Hepatic stellate cell (primary cell): Measurements from ENCODE around the gene SDK1.
"Not testable (repeated sequence)": the region's sequence is repeated elsewhere in the genome, so short reads cannot be mapped to it uniquely, and the experiment has no call there.

Experiments
- DNase-seq: peaks from one replicate; pipeline ENCODE4 v3.0.0; 2011; ENCODE audit warnings: low spot score

The SDK1 gene

GRCh38 chr7:3725155-3726059 is 424.4 kb downstream of the SDK1 start:
- DNase-seq = no peak

GRCh38 chr7:3730276-3730675 is 429.2 kb downstream of the SDK1 start:
- DNase-seq = no peak

DNA sequence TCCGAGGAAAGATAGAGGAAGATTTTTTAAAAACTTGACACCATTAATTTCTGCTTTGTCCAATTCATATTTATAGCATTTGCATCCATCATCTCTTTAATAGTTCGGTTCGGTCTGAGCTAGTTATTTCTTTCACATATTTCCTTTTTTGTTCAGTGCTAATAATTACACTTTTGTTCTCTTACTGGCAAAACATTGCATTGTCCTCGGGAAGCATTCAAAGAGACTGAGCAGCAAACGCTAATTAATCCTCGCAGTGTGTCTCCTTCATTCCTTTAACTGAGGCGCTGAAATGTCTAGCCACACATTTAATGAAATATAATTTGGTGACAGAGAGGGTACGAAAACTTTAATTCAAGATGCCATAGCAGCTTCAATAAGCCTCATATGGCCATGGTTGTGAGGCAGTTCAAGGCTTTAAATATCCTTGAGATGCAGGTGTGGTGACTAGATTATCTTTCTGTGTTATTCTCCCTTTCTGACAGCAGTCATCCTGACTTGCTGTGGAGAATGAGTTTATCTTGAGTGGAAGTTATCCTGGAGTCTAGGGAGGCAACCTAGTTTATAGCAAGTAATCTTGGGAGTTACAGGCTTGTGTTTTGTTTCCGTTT is 431.4 kb downstream of the SDK1 start:
- DNase-seq = no peak

- DNase-seq = no peak
Observed at GRCh38 chr7:3733541-3734140, 432.6 kb downstream of the SDK1 start.

GRCh38 chr7:3738964-3739363 is 437.9 kb downstream of the SDK1 start:
- DNase-seq = no peak

GRCh38 chr7:3739983-3740382 is 438.9 kb downstream of the SDK1 start:
- DNase-seq = no peak

- no peak for DNase-seq
Observed at GRCh38 chr7:3747467-3747866, 446.4 kb downstream of the SDK1 start.

DNA sequence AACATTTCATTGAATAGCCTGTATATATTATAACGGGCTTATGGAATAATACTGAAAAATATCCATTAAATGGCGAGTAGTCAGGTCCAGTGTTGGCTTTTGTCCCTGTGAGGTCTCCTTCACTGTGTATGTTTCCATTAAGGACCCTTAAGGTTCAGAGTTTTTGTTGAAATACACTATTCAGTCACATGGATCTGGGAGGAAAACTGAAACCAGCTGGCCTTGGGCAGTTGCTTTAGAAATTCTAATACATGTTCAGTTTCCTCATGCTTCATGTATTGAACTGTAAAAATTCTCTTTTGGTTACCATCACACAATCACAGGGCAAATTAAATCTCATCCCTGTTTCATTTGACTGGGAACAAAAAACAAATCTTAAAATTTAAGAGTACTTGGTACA is 447.3 kb downstream of the SDK1 start:
- no peak for DNase-seq

GRCh38 chr7:3753868-3754267 is 452.8 kb downstream of the SDK1 start:
- no peak for DNase-seq

DNA sequence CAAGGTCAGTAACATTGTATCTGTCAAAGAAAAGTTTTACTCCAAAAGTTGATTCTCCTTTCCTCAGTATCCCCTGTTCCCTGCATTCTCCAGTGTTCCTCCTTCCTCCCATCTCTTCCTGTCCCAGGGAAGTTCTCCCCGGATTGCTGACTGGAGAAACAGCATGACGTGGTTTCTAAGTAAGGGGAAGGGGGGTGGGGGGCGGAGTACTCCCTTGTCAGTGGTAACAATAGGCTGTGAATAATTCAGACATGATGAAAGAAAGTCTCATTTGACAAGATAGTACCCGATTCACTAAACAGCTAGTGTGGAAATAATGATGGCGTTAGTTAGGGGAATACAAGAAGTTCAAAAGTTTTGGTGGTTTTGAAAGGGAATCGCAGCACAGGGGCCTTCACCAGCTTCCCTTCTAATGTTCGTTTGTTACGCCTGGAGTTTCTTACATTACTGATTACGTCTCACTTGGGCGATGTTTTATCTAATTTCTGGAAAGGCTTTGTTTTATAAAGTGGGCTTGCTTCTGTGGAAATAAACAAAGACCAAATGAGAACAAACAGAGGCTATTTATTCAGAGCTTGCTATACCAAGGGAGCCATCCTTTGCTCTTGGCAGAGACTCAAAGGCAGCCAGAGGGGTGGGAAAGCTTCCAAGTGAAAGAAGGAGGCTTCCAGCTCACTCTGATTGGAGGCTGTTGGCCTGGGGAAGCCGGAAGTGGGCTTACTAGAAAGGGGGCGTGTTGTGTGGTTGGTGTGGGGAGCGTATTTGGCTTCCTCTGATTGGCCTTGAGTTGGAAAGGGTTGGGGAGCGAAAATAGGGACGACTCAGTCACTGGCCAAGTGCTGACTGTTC is 453.7 kb downstream of the SDK1 start:
- DNase-seq = no peak

GRCh38 chr7:3755778-3756453 is 454.9 kb downstream of the SDK1 start:
- DNase-seq = not testable (repeated sequence)

DNA sequence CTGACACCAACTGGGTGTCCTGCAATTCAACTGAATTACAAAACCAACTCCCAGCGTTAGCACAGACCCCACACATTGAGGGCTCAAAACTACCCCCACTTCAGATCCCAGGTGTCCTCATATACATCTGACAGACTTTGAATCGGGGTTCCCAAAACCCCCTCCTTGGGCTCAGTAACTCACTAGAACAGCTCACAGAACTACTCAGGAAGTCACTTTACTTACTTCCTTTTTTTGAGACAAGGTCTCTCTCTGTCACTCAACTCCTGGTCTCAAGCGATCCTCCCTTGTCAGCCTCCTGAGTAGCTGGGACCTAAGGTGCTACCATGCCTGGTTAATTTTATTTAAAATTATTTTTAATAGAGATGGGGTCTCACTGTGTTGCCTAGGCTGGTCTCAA is 456.0 kb downstream of the SDK1 start:
- DNase-seq = no peak

DNA sequence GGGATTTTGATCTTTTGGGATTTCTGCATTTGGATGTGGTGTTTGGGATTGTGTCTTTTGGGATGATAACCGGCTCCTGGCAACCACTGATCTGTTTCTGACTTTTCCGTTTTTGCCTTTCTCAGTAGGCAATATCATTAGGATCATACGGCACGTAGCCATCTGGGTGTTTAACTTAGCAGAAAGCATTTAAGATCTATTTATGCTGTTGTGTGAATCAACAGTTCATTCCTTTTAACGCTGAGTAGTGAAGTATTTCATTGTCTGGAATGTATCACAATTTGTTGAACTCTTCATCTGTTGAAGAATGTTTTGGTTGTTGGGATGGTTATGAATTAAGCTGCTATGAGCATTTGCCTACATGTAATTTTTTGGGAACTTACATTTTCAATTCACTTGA is 459.6 kb downstream of the SDK1 start:
- no peak for DNase-seq

GRCh38 chr7:3762146-3762831 is 461.2 kb downstream of the SDK1 start:
- no peak for DNase-seq

- DNase-seq = no peak
Observed at GRCh38 chr7:3767917-3768777, 467.1 kb downstream of the SDK1 start.

DNA sequence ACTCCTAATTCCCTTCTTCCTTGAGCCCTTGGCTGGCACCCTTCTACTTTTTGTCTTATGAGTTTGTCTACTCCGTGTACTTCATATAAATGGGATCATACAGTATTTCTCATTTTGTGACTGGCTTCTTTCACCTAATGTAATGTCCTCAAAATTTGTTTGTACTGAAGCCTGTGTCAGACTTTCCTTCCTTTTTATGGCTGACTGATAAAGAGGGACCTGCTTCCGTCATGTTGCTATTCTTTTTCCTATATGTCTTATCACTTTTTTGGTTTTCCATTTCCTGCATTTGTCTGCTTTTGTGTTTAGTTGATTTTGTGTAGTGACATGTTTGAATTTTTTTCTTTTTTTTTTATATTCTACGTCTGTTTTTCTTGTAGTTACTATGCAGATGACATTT is 470.9 kb downstream of the SDK1 start:
- no peak for DNase-seq

DNA sequence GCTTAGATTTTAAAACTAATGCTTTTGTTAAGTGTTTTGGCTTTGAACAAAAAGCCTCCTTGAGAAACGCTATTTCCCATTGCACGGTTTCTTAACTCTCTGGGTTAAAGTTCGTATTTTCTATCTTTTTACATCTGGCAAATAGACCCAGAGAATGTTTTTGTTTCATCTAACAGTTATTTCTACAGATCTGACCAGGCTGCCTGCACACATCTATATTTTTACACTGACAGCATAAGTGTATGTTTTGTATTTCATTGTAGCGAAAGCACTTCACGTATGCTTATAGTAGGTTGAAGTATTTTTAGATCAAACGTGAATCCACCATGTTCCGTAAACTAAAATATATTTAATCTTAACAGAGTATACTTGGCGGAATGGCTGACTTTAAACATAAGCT is 477.3 kb downstream of the SDK1 start:
- no peak for DNase-seq

GRCh38 chr7:3780016-3780415 is 479.0 kb downstream of the SDK1 start:
- no peak for DNase-seq

DNA sequence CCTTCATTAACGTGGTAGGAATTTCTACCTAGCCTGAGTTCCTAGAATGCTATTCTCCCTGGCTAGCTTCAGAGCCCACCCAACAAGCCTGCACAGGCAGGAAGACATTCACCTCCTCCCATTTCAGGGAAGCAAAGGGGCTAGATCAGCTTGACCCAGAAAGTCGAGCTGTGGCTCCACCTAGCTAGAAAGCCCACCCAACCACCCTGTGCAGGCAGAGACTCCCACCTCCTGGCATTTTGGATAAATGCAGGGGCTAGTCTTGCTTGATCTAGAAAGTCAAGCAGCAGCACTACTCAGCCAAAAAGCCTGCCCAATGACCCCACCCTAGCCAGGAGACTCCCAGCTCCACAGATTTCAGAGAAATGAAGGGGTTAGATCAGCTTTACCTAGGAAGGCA is 479.5 kb downstream of the SDK1 start:
- DNase-seq = no peak

DNA sequence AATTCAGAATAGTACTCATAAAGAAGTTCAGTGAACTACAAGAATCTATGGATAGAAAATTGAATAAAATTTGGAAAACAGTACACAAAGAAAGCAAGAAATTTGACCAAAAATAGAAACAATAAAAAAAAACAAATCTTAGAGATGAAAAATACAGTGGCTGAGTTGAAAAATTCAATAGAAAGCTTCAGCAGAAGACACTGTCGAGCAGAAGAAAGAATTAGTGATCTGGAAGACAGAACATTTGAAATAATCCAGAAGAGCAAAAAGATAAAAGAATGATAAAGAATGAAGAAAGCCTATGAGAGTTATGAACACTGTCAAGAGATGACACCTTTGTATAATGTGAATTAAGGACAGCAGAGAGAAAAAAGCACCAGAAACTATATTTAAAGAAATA is 480.6 kb downstream of the SDK1 start:
- no peak for DNase-seq
